CD4-positive, alpha-beta T cell (primary cell): Measurements from ENCODE around the gene TSHZ1. TPM values are rescaled to one million over a fixed set of nuclear protein-coding genes. Genes with fewer than 3 reads are reported as not detected.

ENCODE experiments used
- ATAC-seq: fragments of 200-7000 bp; cut with Tn5 transposase; one replicate; pipeline ENCODE4 v1.10.0; 2022; ENCODE audit warnings: mild to moderate bottlenecking; ENCODE audit not compliant: poor library complexity
- CTCF ChIA-PET: fragments of 350-600 bp; sonication (Branson Sonifier 250); formaldehyde crosslinking; loops from one replicate; lab custom pipeline; 2021; ENCODE audit warnings: antibody characterized with exemption, inconsistent platforms; lab: Charles Lee
- POLR2A ChIA-PET: fragments of 350-600 bp; sonication (Branson Sonifier 250); formaldehyde crosslinking; loops from one replicate; lab custom pipeline; 2021; ENCODE audit warnings: antibody characterized with exemption, inconsistent platforms; lab: Charles Lee
- DNase-seq, 14 experiments: peaks; one replicate each; pipeline ENCODE4 v3.0.0-alpha.2; 2013 to 2020; ENCODE audit warnings: mixed read lengths in 2 of 14
- H3K27ac ChIP-seq, 2 donors: one replicate each; pipeline versions ENCODE4 v1.5.1 to v1.7.0; 2013; ENCODE audit warnings: low read length in 2 of 2, low read depth in 1 of 2, mild to moderate bottlenecking in 1 of 2
- H3K27me3 ChIP-seq, 2 experiments: 1 replicate in 1 of 2; 2 replicates in 1 of 2; pipeline versions ENCODE4 v1.6.1 to v1.7.0; 2013; ENCODE audit warnings: low read length in 2 of 2, control low read depth in 1 of 2, mild to moderate bottlenecking in 1 of 2, moderate library complexity in 1 of 2; ENCODE audit not compliant: insufficient read depth in 2 of 2, control insufficient read depth in 1 of 2
- H3K36me3 ChIP-seq: one replicate; pipeline ENCODE4 v1.6.1; 2013; ENCODE audit warnings: low read length, control low read depth; ENCODE audit not compliant: insufficient read depth
- H3K4me1 ChIP-seq: one replicate; pipeline ENCODE4 v1.6.1; 2013; ENCODE audit warnings: low read length, control low read depth; ENCODE audit not compliant: insufficient read depth
- H3K4me3 ChIP-seq: one replicate; pipeline ENCODE4 v1.5.1; 2013; ENCODE audit warnings: mild to moderate bottlenecking, low read length, moderate library complexity
- H3K9me3 ChIP-seq, 2 experiments: 1 replicate in 1 of 2; 2 replicates in 1 of 2; pipeline versions ENCODE4 v1.6.1 to v1.7.0; 2013; ENCODE audit warnings: low read length in 2 of 2, mild to moderate bottlenecking in 2 of 2, control low read depth in 1 of 2, moderate library complexity in 1 of 2; ENCODE audit not compliant: control insufficient read depth in 1 of 2, insufficient read depth in 1 of 2
- H3K27ac Mint-ChIP-seq: one replicate; pipeline ENCODE4 v1.8.0; 2020; ENCODE audit warnings: mixed read lengths
- H3K27me3 Mint-ChIP-seq: one replicate; pipeline ENCODE4 v1.8.0; 2021; ENCODE audit warnings: mixed read lengths
- H3K36me3 Mint-ChIP-seq: one replicate; pipeline ENCODE4 v1.8.0; 2021; ENCODE audit warnings: low read depth, mixed read lengths
- H3K4me1 Mint-ChIP-seq: one replicate; pipeline ENCODE4 v1.8.0; 2021; ENCODE audit warnings: low read depth, mixed read lengths
- H3K4me3 Mint-ChIP-seq: one replicate; pipeline ENCODE4 v1.8.0; 2020; ENCODE audit warnings: mild to moderate bottlenecking, mixed read lengths
- H3K9me3 Mint-ChIP-seq: one replicate; pipeline ENCODE4 v1.8.0; 2020; ENCODE audit warnings: mixed read lengths
- CTCF ChIP-seq: fragments of 200-600 bp; IDR thresholded peaks from one replicate; pipeline ENCODE4 v1.8.0; 2022; ENCODE audit warnings: antibody characterized with exemption, mild to moderate bottlenecking
- intact Hi-C, 2 experiments: fragments of 100-400 bp; cut with DNase I in 1 of 2; cut with micrococcal nuclease in 1 of 2; formaldehyde crosslinking; loops; one replicate each; pipeline versions ENCODE4 v1.15.1 to v1.9.0; 2023 to 2025; cut with DNase I, micrococcal nuclease
- total RNA-seq, 174 experiments: library from RNA in 2 of 174; stranded (reverse) in 2 of 174; gene quantifications; one replicate each; pipeline ENCODE4 v1.2.3 and lab custom pipeline; 2021 to 2026

TSHZ1 gene
- total RNA-seq, 2 experiments from 2014 or later = 19.9 to 21.5 TPM

- TF ChIP-seq CTCF = no peak
These were observed 39.8 kb downstream of the TSHZ1 start for GRCh38 chr18:75250471-75250821.

DNA sequence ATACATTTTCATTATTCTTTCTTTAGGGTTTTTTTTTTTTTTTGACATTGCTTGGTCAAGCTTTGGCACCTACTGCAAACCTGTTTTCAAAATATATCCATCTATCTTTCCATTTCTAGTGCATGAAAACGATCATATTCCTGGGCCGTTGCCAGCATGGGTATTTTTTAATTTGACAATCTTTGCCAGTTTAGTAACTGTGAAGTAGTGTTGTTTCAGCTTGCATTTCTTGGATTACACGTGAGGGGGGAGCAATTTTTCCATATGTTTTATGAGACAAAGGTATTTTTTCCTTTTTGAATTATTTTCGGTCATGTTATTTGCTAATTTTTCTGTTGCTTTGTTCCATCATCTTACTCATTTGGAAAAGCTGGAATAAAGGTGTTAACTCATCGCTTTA is 40.9 kb downstream of the TSHZ1 start:
- Histone ChIP-seq H3K4me3 (no peak overlapping the region), H3K27me3 (no peaks in the 10 kb centered on the region), H3K9me3 (peaks cover 0 to 20% of the 10 kb centered on the region in 2 experiments), H3K27ac (no peak overlapping the region), H3K4me1 (peaks cover 36% of the 10 kb centered on the region), H3K36me3 (no peaks in the 10 kb centered on the region)
- no peak for DNase-seq
- POLR2A ChIA-PET = interaction anchor here (1.6 kb wide), 1 partner anchor 41 kb away, joined by 6 read pairs; the partner anchor contains the start of gene TSHZ1
- Mint-ChIP-seq H3K4me3 (no peak overlapping the region), H3K27me3 (no peaks in the 10 kb centered on the region), H3K4me1 (peaks cover 75% of the 10 kb centered on the region), H3K27ac (peak overlapping the region; percentile 88), H3K9me3 (no peaks in the 10 kb centered on the region), H3K36me3 (no peaks in the 10 kb centered on the region)
- intact Hi-C loops = no loop called here
- ATAC-seq = no peak
- CTCF ChIA-PET = no interaction called here
- TF ChIP-seq CTCF = no peak

More at GRCh38 chr18:75250471-75250821, 39.8 kb downstream of the TSHZ1 start:
- H3K4me3 Mint-ChIP-seq = no peak overlapping the region
- H3K27me3 ChIP-seq = no peaks in the 10 kb centered on the region
- no peak overlapping the region for H3K4me3 ChIP-seq
- no peaks in the 10 kb centered on the region for H3K9me3 Mint-ChIP-seq
- peak overlapping the region; percentile 88 for H3K27ac Mint-ChIP-seq
- ChIA-PET POLR2A (interaction anchor here (0.6 to 1.6 kb wide), 2 partner anchors 25 to 40 kb away, joined by 3 to 6 read pairs; partner anchors contain the start of gene TSHZ1), CTCF (no interaction called here)
- H3K27me3 Mint-ChIP-seq = no peaks in the 10 kb centered on the region
- no peak for ATAC-seq
- no peaks in the 10 kb centered on the region for H3K36me3 Mint-ChIP-seq
- DNase-seq = no peak
- H3K27ac ChIP-seq = no peak overlapping the region
- H3K4me1 ChIP-seq = peaks cover 46% of the 10 kb centered on the region
- intact Hi-C loops = no loop called here
- H3K9me3 ChIP-seq = peaks cover 0 to 20% of the 10 kb centered on the region in 2 experiments
- peaks cover 75% of the 10 kb centered on the region for H3K4me1 Mint-ChIP-seq
- no peaks in the 10 kb centered on the region for H3K36me3 ChIP-seq

GRCh38 chr18:75252136-75252535 is 41.5 kb downstream of the TSHZ1 start:
- no peak overlapping the region for H3K4me3 ChIP-seq

More at GRCh38 chr18:75252136-75252535, 41.5 kb downstream of the TSHZ1 start:
- Mint-ChIP-seq H3K27me3 (no peaks in the 10 kb centered on the region), H3K36me3 (no peaks in the 10 kb centered on the region), H3K27ac (peak overlapping the region; percentile 9), H3K9me3 (no peaks in the 10 kb centered on the region), H3K4me3 (no peak overlapping the region), H3K4me1 (peaks cover 76% of the 10 kb centered on the region)
- Histone ChIP-seq H3K27me3 (no peaks in the 10 kb centered on the region), H3K27ac (no peak overlapping the region), H3K9me3 (peaks cover 0 to 20% of the 10 kb centered on the region in 2 experiments), H3K4me1 (peaks cover 29% of the 10 kb centered on the region), H3K36me3 (no peaks in the 10 kb centered on the region)
- ATAC-seq (no peak), DNase-seq (no peak)
- CTCF ChIA-PET = no interaction called here
- POLR2A ChIA-PET = interaction anchor here (1.6 kb wide), 1 partner anchor 42 kb away, joined by 6 read pairs; the partner anchor contains the start of gene TSHZ1
- no peak for TF ChIP-seq CTCF
- intact Hi-C loops = no loop called here
